SK-N-SH (cell line): ENCODE measurements around the gene KRT80. TPM values are rescaled to one million over a fixed set of nuclear protein-coding genes. Genes with fewer than 3 reads are reported as not detected.

Source experiments
- CTCF ChIA-PET: fragments of 300-600, 350-600 bp; formaldehyde crosslinking; extraction: SDS; loops from one replicate; lab custom pipeline; 2021; lab: Yijun Ruan, JAX
- POLR2A ChIA-PET: fragments of 350-600 bp; sonication (Branson Sonifier 250); formaldehyde crosslinking; extraction: SDS; loops from one replicate; lab custom pipeline; 2020; ENCODE audit warnings: antibody characterized with exemption, inconsistent platforms; lab: Yijun Ruan, JAX
- DNase-seq: peaks from one replicate; pipeline ENCODE4 v3.0.0; 2012
- H2AFZ ChIP-seq: fragments of 200-600 bp; sonication (generic); 2 replicates; pipeline ENCODE4 v1.8.1; 2016; ENCODE audit warnings: antibody characterized with exemption, mild to moderate bottlenecking, low read depth
- H3F3A ChIP-seq: fragments of 200-600 bp; sonication (generic); replicated peaks from 2 replicates; pipeline ENCODE3; 2016; ENCODE audit warnings: antibody characterized with exemption, mild to moderate bottlenecking; ENCODE audit not compliant: insufficient read depth
- H3K27ac ChIP-seq, 2 experiments: fragments of 200-500 bp in 1 of 2; fragments of 200-600 bp in 1 of 2; sonication (Bioruptor generic) in 1 of 2; sonication (generic), shearing (Covaris generic) in 1 of 2; 2 replicates each; pipeline versions ENCODE4 v1.5.1 to v1.6.1; 2014 to 2016; ENCODE audit warnings: low read depth in 2 of 2, inconsistent platforms in 1 of 2, low read length in 1 of 2, mild to moderate bottlenecking in 1 of 2, mixed read lengths in 1 of 2
- H3K27me3 ChIP-seq: fragments of 200-600 bp; sonication (generic), shearing (Covaris generic); 2 replicates; pipeline ENCODE4 v1.6.1; 2016; ENCODE audit warnings: mixed run types; ENCODE audit not compliant: insufficient read depth
- H3K36me3 ChIP-seq, 2 experiments: fragments of 200-500 bp in 1 of 2; fragments of 200-600 bp in 1 of 2; sonication (Bioruptor generic) in 1 of 2; sonication (generic) in 1 of 2; replicated peaks in 1 of 2; 2 replicates each; pipeline versions ENCODE3 to v1.5.1; 2014 to 2016; ENCODE audit warnings: low read length in 1 of 2, mild to moderate bottlenecking in 1 of 2; ENCODE audit not compliant: insufficient read depth in 2 of 2, control insufficient read depth in 1 of 2
- H3K4me1 ChIP-seq, 2 experiments: fragments of 200-500 bp in 1 of 2; fragments of 200-600 bp in 1 of 2; sonication (Bioruptor generic) in 1 of 2; sonication (generic), shearing (Covaris generic) in 1 of 2; 2 replicates each; pipeline versions ENCODE4 v1.5.1 to v1.6.1; 2014 to 2016; ENCODE audit warnings: low read depth in 1 of 2, low read length in 1 of 2, mixed run types in 1 of 2; ENCODE audit not compliant: insufficient read depth in 2 of 2, control insufficient read depth in 1 of 2
- H3K4me2 ChIP-seq: fragments of 200-600 bp; sonication (generic), shearing (Covaris generic); 2 replicates; pipeline ENCODE4 v1.6.1; 2017; ENCODE audit warnings: mixed run types
- H3K4me3 ChIP-seq, 2 experiments: fragments of 200-500 bp in 1 of 2; fragments of 200-600 bp in 1 of 2; sonication (Bioruptor generic) in 1 of 2; sonication (generic), shearing (Covaris generic) in 1 of 2; 2 replicates each; pipeline versions ENCODE4 v1.5.1 to v1.8.1; 2014 to 2016; ENCODE audit warnings: low read depth in 2 of 2, inconsistent platforms in 1 of 2, low read length in 1 of 2, mild to moderate bottlenecking in 1 of 2, mixed read lengths in 1 of 2, moderate library complexity in 1 of 2
- H3K79me2 ChIP-seq: fragments of 200-600 bp; sonication (generic); 2 replicates; pipeline ENCODE4 v1.8.1; 2017; ENCODE audit warnings: mild to moderate bottlenecking; ENCODE audit not compliant: insufficient read depth
- H3K9ac ChIP-seq: fragments of 200-600 bp; sonication (generic); 2 replicates; pipeline ENCODE4 v1.6.1; 2017; ENCODE audit warnings: mixed run types
- H3K9me2 ChIP-seq: fragments of 200-600 bp; sonication (generic); 2 replicates; pipeline ENCODE4 v1.6.1; 2017; ENCODE audit warnings: mixed run types
- H3K9me3 ChIP-seq: fragments of 200-600 bp; sonication (generic); 2 replicates; pipeline ENCODE4 v1.6.1; 2017; ENCODE audit warnings: mixed run types, mild to moderate bottlenecking, moderate library complexity
- H4K20me1 ChIP-seq: fragments of 200-600 bp; sonication (generic); 2 replicates; pipeline ENCODE4 v1.6.1; 2017; ENCODE audit warnings: mild to moderate bottlenecking, mixed run types; ENCODE audit not compliant: insufficient read depth
- ELF1 ChIP-seq: IDR thresholded peaks from 2 replicates; pipeline ENCODE4 v1.4.0; 2012
- FOSL2 ChIP-seq: IDR thresholded peaks from 2 replicates; pipeline ENCODE4 v1.4.0; 2012; ENCODE audit warnings: low read depth, mild to moderate bottlenecking, moderate library complexity, borderline replicate concordance
- FOXJ3 ChIP-seq: sonication (generic); formaldehyde crosslinking; IDR thresholded peaks from 2 replicates; pipeline ENCODE4 v1.5.1; 2020; ENCODE audit warnings: mild to moderate bottlenecking, missing genetic modification reagents
- GATA2 ChIP-seq: sonication (generic); formaldehyde crosslinking; IDR thresholded peaks from 2 replicates; pipeline ENCODE4 v1.5.0; 2020; ENCODE audit warnings: mild to moderate bottlenecking, missing genetic modification reagents
- IRF3 ChIP-seq: fragments of 150-350 bp; IDR thresholded peaks from 2 replicates; pipeline ENCODE4 v1.6.1; 2016; ENCODE audit warnings: mild to moderate bottlenecking, low read depth, low read length
- JUND ChIP-seq: IDR thresholded peaks from 2 replicates; pipeline ENCODE4 v1.4.0; 2012
- MAX ChIP-seq: IDR thresholded peaks from 2 replicates; pipeline ENCODE4 v1.4.0; 2012; ENCODE audit warnings: low read depth
- MEF2A ChIP-seq: IDR thresholded peaks from 2 replicates; pipeline ENCODE4 v1.4.0; 2012; ENCODE audit warnings: low read depth, borderline replicate concordance
- NFIC ChIP-seq: IDR thresholded peaks from 2 replicates; pipeline ENCODE4 v1.4.0; 2012; ENCODE audit warnings: borderline replicate concordance
- PBX3 ChIP-seq: IDR thresholded peaks from 2 replicates; pipeline ENCODE4; 2012
- RAD21 ChIP-seq: IDR thresholded peaks from 2 replicates; pipeline ENCODE4 v1.6.1; 2012; ENCODE audit warnings: mild to moderate bottlenecking, low read length
- RCOR1 ChIP-seq: fragments of 150-350 bp; IDR thresholded peaks from 2 replicates; pipeline ENCODE4 v1.6.1; 2017; ENCODE audit warnings: antibody characterized with exemption, low read length
- RFX5 ChIP-seq: IDR thresholded peaks from 2 replicates; pipeline ENCODE4 v1.6.1; 2012; ENCODE audit warnings: mild to moderate bottlenecking, improper control_type of control experiment, low read length
- RXRA ChIP-seq: IDR thresholded peaks from 2 replicates; pipeline ENCODE4 v1.4.0; 2012; ENCODE audit warnings: low read depth, mild to moderate bottlenecking, borderline replicate concordance
- SIN3A ChIP-seq: IDR thresholded peaks from 2 replicates; pipeline ENCODE4 v1.6.1; 2012; ENCODE audit warnings: low read depth, mild to moderate bottlenecking, low read length, moderate library complexity, borderline replicate concordance
- SMC3 ChIP-seq: IDR thresholded peaks from 2 replicates; pipeline ENCODE4 v1.6.1; 2012; ENCODE audit warnings: low read depth, low read length, improper control_type of control experiment
- TCF12 ChIP-seq: IDR thresholded peaks from 2 replicates; pipeline ENCODE4 v1.4.0; 2012
- TEAD4 ChIP-seq: IDR thresholded peaks from 2 replicates; pipeline ENCODE4 v1.4.0; 2012; ENCODE audit warnings: mild to moderate bottlenecking, borderline replicate concordance; ENCODE audit not compliant: insufficient read depth
- WGBS: methylation state at CpG from one replicate; pipeline ENCODE4 v1.1.6; 2017; ENCODE audit warnings: low lambda C conversion rate; 5-methylcytosine and 5-hydroxymethylcytosine counted together
- polyA plus RNA-seq, 3 experiments: library from polyadenylated mRNA; depleted of rRNA; stranded (reverse); fragments of >200 nt; gene quantifications; 2 replicates each; pipeline ENCODE4 v1.2.3, GENCODE V29; 2012
- TF ChIP-seq, protein P1 (sequence below): fragments of 200-600 bp; sonication (generic); IDR thresholded peaks from 2 replicates; pipeline ENCODE4 v1.6.1; 2017; ENCODE audit warnings: antibody characterized with exemption, mild to moderate bottlenecking, moderate library complexity

KRT80 gene
- polyA plus RNA-seq, 1 of the 3 experiments (the other 2 are of a cell fraction), result 14.9 TPM

DNA sequence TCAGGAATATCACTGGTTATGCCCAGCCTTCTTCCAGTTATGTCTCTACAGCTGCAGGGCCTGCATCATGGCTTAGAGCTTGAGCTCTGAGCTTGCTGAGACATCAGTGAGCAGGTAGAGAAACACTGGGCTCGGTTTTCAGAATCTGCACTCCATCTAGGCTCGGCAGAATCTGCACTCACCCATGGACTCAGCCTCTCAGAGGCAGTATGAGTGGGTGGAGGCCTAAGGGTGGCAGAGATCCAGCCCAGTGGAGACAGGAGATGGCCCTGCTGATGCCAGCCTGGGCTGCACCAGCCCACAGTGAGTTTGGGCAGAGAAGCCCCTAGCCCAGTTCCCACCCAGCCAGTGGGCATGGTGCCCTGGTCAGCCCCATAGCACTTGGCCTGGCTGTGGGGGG lies 12.8 kb downstream of the KRT80 start:
- H3K9me3 ChIP-seq, result no peaks in the 10 kb centered on the region
- H3K9me2 ChIP-seq, result no peaks in the 10 kb centered on the region
- H3K9ac ChIP-seq, result no peak overlapping the region
- 100% methylated on average over 1 of the region's 2 CpGs for WGBS
- POLR2A ChIA-PET, result no interaction called here
- no peak for TF ChIP-seq TEAD4
- no peak for TF ChIP-seq PBX3
- TF ChIP-seq SMC3, result no peak
- TF ChIP-seq, all 33 proteins: peak for 0
- DNase-seq, result no peak
- H3K4me3 ChIP-seq, result no peak overlapping the region
- H3K4me2 ChIP-seq, result no peak overlapping the region
- H3K36me3 ChIP-seq, result peaks cover 4 to 15% of the 10 kb centered on the region in 2 experiments
- peak overlapping the region; percentile 14 to 29; a peak in 2 of 4 replicates for H3K27ac ChIP-seq
- H4K20me1 ChIP-seq, result no peaks in the 10 kb centered on the region
- CTCF ChIA-PET, result interaction anchor here (1.2 to 4.3 kb wide), 4 partner anchors 13 to 140 kb away, joined by 3 to 13 read pairs (median 4); partner anchors contain the start of gene KRT80
- peaks cover 2% of the 10 kb centered on the region for H3F3A ChIP-seq
- peaks cover 14% of the 10 kb centered on the region; the same call in 1 of the 2 replicates for H3K79me2 ChIP-seq
- no peaks in the 10 kb centered on the region for H3K27me3 ChIP-seq
- no peak overlapping the region for H2AFZ ChIP-seq
- peaks cover 45 to 81% of the 10 kb centered on the region in 2 experiments for H3K4me1 ChIP-seq

DNA sequence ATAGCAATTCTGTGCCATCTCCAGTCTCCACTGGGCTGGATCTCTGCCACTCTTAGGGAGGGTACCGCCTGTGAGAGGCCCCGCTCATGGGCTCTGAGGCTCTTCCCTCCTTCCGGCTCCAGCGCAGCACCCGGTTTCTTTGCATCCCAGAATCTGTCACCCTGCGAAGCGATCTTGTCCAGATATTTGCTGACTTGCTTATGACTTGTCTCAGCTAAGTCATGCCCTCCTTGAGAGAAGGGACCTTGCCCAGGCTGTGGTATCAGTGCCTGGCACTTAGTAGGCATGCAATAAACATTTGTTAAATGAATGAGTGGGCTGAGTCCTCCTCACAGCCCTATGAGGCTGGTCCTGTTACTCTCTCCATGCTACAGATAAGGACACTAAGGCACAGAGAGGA lies 13.4 kb downstream of the KRT80 start:
- Histone ChIP-seq H3K9ac (no peak overlapping the region), H3K9me2 (no peaks in the 10 kb centered on the region), H3K79me2 (peaks cover 9% of the 10 kb centered on the region; the same call in 1 of the 2 replicates), H3K27me3 (no peaks in the 10 kb centered on the region), H3K4me2 (no peak overlapping the region), H2AFZ (no peak overlapping the region), H3K4me3 (no peak overlapping the region), H3K4me1 (peaks cover 40 to 81% of the 10 kb centered on the region in 2 experiments), H3K36me3 (peaks cover 4 to 15% of the 10 kb centered on the region in 2 experiments), H3F3A (peaks cover 2% of the 10 kb centered on the region), H4K20me1 (no peaks in the 10 kb centered on the region), H3K9me3 (no peaks in the 10 kb centered on the region), H3K27ac (peak overlapping the region in 1 of 2 experiments; percentile 25; a peak in 1 of 4 replicates)
- DNase-seq, result no peak
- CTCF ChIA-PET, result interaction anchor here (1.3 to 4.3 kb wide), 3 partner anchors 14 to 140 kb away, joined by 3 to 13 read pairs (median 3); partner anchors contain the start of gene KRT80
- TF ChIP-seq NFIC (no peak), PBX3 (no peak), RAD21 (no peak), RCOR1 (no peak), ELF1 (no peak), RFX5 (no peak), MEF2A (no peak), IRF3 (no peak), RXRA (no peak), JUND (no peak), SIN3A (no peak), FOSL2 (no peak), GATA2 (CRISPR knock-in tag) (no peak), FOXJ3 (CRISPR knock-in tag) (no peak), MAX (no peak), TCF12 (no peak)
- TF ChIP-seq, protein P1, sequence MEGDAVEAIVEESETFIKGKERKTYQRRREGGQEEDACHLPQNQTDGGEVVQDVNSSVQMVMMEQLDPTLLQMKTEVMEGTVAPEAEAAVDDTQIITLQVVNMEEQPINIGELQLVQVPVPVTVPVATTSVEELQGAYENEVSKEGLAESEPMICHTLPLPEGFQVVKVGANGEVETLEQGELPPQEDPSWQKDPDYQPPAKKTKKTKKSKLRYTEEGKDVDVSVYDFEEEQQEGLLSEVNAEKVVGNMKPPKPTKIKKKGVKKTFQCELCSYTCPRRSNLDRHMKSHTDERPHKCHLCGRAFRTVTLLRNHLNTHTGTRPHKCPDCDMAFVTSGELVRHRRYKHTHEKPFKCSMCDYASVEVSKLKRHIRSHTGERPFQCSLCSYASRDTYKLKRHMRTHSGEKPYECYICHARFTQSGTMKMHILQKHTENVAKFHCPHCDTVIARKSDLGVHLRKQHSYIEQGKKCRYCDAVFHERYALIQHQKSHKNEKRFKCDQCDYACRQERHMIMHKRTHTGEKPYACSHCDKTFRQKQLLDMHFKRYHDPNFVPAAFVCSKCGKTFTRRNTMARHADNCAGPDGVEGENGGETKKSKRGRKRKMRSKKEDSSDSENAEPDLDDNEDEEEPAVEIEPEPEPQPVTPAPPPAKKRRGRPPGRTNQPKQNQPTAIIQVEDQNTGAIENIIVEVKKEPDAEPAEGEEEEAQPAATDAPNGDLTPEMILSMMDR, result no peak
- POLR2A ChIA-PET, result no interaction called here
- WGBS, result 89% methylated on average over 7 of the region's 7 CpGs
